Measurements from ENCODE around the gene SMAD9. TPM values are rescaled to one million over a fixed set of nuclear protein-coding genes. Genes with fewer than 3 reads are reported as not detected.

SMAD9 gene
- total and polyA plus RNA-seq, 10 donors: 0.67 to 2.9 (median 1.4) TPM

GRCh38 chr13:36872621-36873020, 47.4 kb downstream of the SMAD9 start:
- Histone ChIP-seq H3K27ac (no peak overlapping the region), H3K27me3 (replicated peaks in 1 of 7) (no peaks in the 10 kb centered on the region), H3K4me3 (no peak overlapping the region), H3K9me3 (no peaks in the 10 kb centered on the region), H3K4me1 (no peaks in the 10 kb centered on the region), H3K36me3 (no peaks in the 10 kb centered on the region)
- no peak for DNase-seq
- intact Hi-C loops (cut with DNase I; ENCODE audit: low total_unique reads): no loop called here
- WGBS, 5 donors: 80 to 93% (median 88%) methylated on average over 10 of the region's 10 CpGs
- TF ChIP-seq POLR2AphosphoS5 (IDR thresholded peaks at IDR 0.05) (no peak), POLR2A (IDR thresholded peaks at IDR 0.05) (no peak), CTCF (IDR thresholded peaks at IDR 0.05 in 8 of 11, conservative IDR thresholded peaks at IDR 0.05 in 3 of 11) (no peak)

GRCh38 chr13:36870050-36870692, 49.9 kb downstream of the SMAD9 start:
- Histone ChIP-seq H3K27me3 (replicated peaks in 1 of 7) (peaks cover 0 to 7% (median 0%) of the 10 kb centered on the region in 7 donors), H3K9me3 (no peaks in the 10 kb centered on the region), H3K4me3 (no peak overlapping the region), H3K36me3 (no peaks in the 10 kb centered on the region), H3K4me1 (no peaks in the 10 kb centered on the region), H3K27ac (no peak overlapping the region)
- intact Hi-C loops (cut with DNase I; ENCODE audit: low total_unique reads): no loop called here
- 83 to 93% (median 85%) methylated on average over 1 of the region's 1 CpG for WGBS, 5 donors
- no peak for DNase-seq
- no peak for TF ChIP-seq POLR2A (IDR thresholded peaks at IDR 0.05)
- no peak for TF ChIP-seq POLR2AphosphoS5 (IDR thresholded peaks at IDR 0.05)
- no peak for TF ChIP-seq CTCF (IDR thresholded peaks at IDR 0.05 in 8 of 11, conservative IDR thresholded peaks at IDR 0.05 in 3 of 11)

GRCh38 chr13:36866232-36866631, 53.8 kb downstream of the SMAD9 start:
- TF ChIP-seq CTCF (IDR thresholded peaks at IDR 0.05 in 8 of 11, conservative IDR thresholded peaks at IDR 0.05 in 3 of 11): no peak
- no peak for TF ChIP-seq POLR2AphosphoS5 (IDR thresholded peaks at IDR 0.05)
- TF ChIP-seq POLR2A (IDR thresholded peaks at IDR 0.05): no peak
- Histone ChIP-seq H3K4me1 (peaks cover 0 to 9% (median 0%) of the 10 kb centered on the region in 6 donors), H3K27me3 (replicated peaks in 1 of 7) (peaks cover 0 to 8% (median 0%) of the 10 kb centered on the region in 7 donors), H3K27ac (no peak overlapping the region), H3K9me3 (no peaks in the 10 kb centered on the region), H3K4me3 (no peak overlapping the region), H3K36me3 (no peaks in the 10 kb centered on the region)
- DNase-seq: no peak
- intact Hi-C loops (cut with DNase I; ENCODE audit: low total_unique reads): no loop called here

GRCh38 chr13:36865265-36865664, 54.8 kb downstream of the SMAD9 start:
- peaks cover 0 to 8% (median 0%) of the 10 kb centered on the region in 7 donors for H3K27me3 ChIP-seq (replicated peaks in 1 of 7)
- no peak for DNase-seq
- H3K36me3 ChIP-seq: no peaks in the 10 kb centered on the region
- WGBS, 5 donors: 83 to 97% (median 90%) methylated on average over 5 of the region's 5 CpGs
- H3K27ac ChIP-seq: no peak overlapping the region
- H3K4me3 ChIP-seq: no peak overlapping the region
- intact Hi-C loops (cut with DNase I; ENCODE audit: low total_unique reads): no loop called here
- H3K9me3 ChIP-seq: no peaks in the 10 kb centered on the region
- TF ChIP-seq POLR2A (IDR thresholded peaks at IDR 0.05) (no peak), CTCF (IDR thresholded peaks at IDR 0.05 in 8 of 11, conservative IDR thresholded peaks at IDR 0.05 in 3 of 11) (no peak), POLR2AphosphoS5 (IDR thresholded peaks at IDR 0.05) (no peak)
- H3K4me1 ChIP-seq: peaks cover 0 to 9% (median 0%) of the 10 kb centered on the region in 6 donors
